Liver (tissue), 9 donors: Measurements from ENCODE around the gene LAG3. TPM values are rescaled to one million over a fixed set of nuclear protein-coding genes. Genes with fewer than 3 reads are reported as not detected.

Experiments used
- DNase-seq: peaks from one replicate; pipeline ENCODE4 v3.0.0-alpha.2; 2017; ENCODE audit warnings: low spot score
- H3K27ac ChIP-seq, 2 donors: one replicate each; pipeline ENCODE4 v1.7.0; 2013; ENCODE audit warnings: inconsistent platforms in 2 of 2, low read length in 2 of 2, control low read depth in 1 of 2, low read depth in 1 of 2, mild to moderate bottlenecking in 1 of 2
- H3K27me3 ChIP-seq, 4 donors: one replicate each; pipeline versions ENCODE4 v1.6.1 to v1.7.0; 2013; ENCODE audit warnings: low read length in 3 of 4, inconsistent platforms in 1 of 4, mild to moderate bottlenecking in 1 of 4, moderate library complexity in 1 of 4; ENCODE audit not compliant: control insufficient read depth in 4 of 4, insufficient read depth in 4 of 4
- H3K36me3 ChIP-seq, 4 donors: one replicate each; pipeline versions ENCODE4 v1.6.1 to v1.7.0; 2013; ENCODE audit warnings: low read length in 3 of 4, mild to moderate bottlenecking in 3 of 4, low read depth in 1 of 4, moderate library complexity in 1 of 4; ENCODE audit not compliant: control insufficient read depth in 4 of 4, insufficient read depth in 3 of 4
- H3K4me1 ChIP-seq, 4 donors: one replicate each; pipeline versions ENCODE4 v1.6.1 to v1.7.0; 2013; ENCODE audit warnings: low read length in 3 of 4, mild to moderate bottlenecking in 3 of 4, moderate library complexity in 1 of 4; ENCODE audit not compliant: control insufficient read depth in 4 of 4, insufficient read depth in 4 of 4
- H3K4me3 ChIP-seq, 3 donors: one replicate each; pipeline versions ENCODE4 v1.6.1 to v1.7.0; 2013; ENCODE audit warnings: low read length in 3 of 3, control low read depth in 1 of 3, low read depth in 1 of 3, mild to moderate bottlenecking in 1 of 3
- H3K9ac ChIP-seq, 2 donors: one replicate each; pipeline ENCODE4 v1.7.0; 2013; ENCODE audit warnings: low read length in 2 of 2, mild to moderate bottlenecking in 2 of 2, moderate library complexity in 2 of 2, control low read depth in 1 of 2, low read depth in 1 of 2
- H3K9me3 ChIP-seq, 4 donors: one replicate each; pipeline versions ENCODE4 v1.6.1 to v1.7.0; 2013; ENCODE audit warnings: low read length in 3 of 4; ENCODE audit not compliant: control insufficient read depth in 4 of 4
- ATF3 ChIP-seq: IDR thresholded peaks from 2 replicates; pipeline ENCODE4 v1.6.1; 2016; ENCODE audit warnings: antibody characterized with exemption
- CTCF ChIP-seq: fragments of 150-350 bp; IDR thresholded peaks from 2 replicates; pipeline ENCODE4 v1.5.1; 2017; ENCODE audit warnings: improper control_type of control experiment, low read depth, low read length; ENCODE audit not compliant: missing input control
- EGR1 ChIP-seq, 2 donors: IDR thresholded peaks; 2 replicates each; pipeline ENCODE4 v1.6.1; 2016 to 2018; ENCODE audit warnings: antibody characterized with exemption in 2 of 2, low read depth in 2 of 2
- FOXA1 ChIP-seq: IDR thresholded peaks from 2 replicates; pipeline ENCODE4 v1.6.1; 2016; ENCODE audit warnings: antibody characterized with exemption
- FOXA2 ChIP-seq: IDR thresholded peaks from 2 replicates; pipeline ENCODE4 v1.6.1; 2016; ENCODE audit warnings: antibody characterized with exemption
- GABPA ChIP-seq, 2 donors: IDR thresholded peaks in 1 of 2; conservative IDR thresholded peaks in 1 of 2; 2 replicates each; pipeline ENCODE4 v1.6.1; 2016; ENCODE audit warnings: antibody characterized with exemption in 2 of 2, mild to moderate bottlenecking in 1 of 2, moderate library complexity in 1 of 2
- HNF4A ChIP-seq, 2 donors: conservative IDR thresholded peaks; 2 replicates each; pipeline ENCODE4 v1.6.1; 2016; ENCODE audit warnings: antibody characterized with exemption in 2 of 2, mild to moderate bottlenecking in 2 of 2
- HNF4G ChIP-seq: IDR thresholded peaks from 2 replicates; pipeline ENCODE4 v1.6.1; 2016; ENCODE audit warnings: antibody characterized with exemption
- JUND ChIP-seq, 2 donors: IDR thresholded peaks; 2 replicates each; pipeline ENCODE4 v1.6.1; 2016; ENCODE audit warnings: antibody characterized with exemption in 2 of 2
- MAX ChIP-seq: IDR thresholded peaks from 2 replicates; pipeline ENCODE4 v1.6.1; 2016; ENCODE audit warnings: antibody characterized with exemption
- NR2F2 ChIP-seq: IDR thresholded peaks from 2 replicates; pipeline ENCODE4 v1.6.1; 2016; ENCODE audit warnings: antibody characterized with exemption
- RAD21 ChIP-seq, 2 donors: IDR thresholded peaks; 2 replicates each; pipeline ENCODE4 v1.6.1; 2016; ENCODE audit warnings: antibody characterized with exemption in 2 of 2, mild to moderate bottlenecking in 2 of 2
- RXRA ChIP-seq, 2 donors: IDR thresholded peaks; 2 replicates each; pipeline ENCODE4 v1.6.1; 2017 to 2018; ENCODE audit warnings: antibody characterized with exemption in 2 of 2, mild to moderate bottlenecking in 1 of 2
- SP1 ChIP-seq: IDR thresholded peaks from 2 replicates; pipeline ENCODE4 v1.6.1; 2018; ENCODE audit warnings: antibody characterized with exemption, mild to moderate bottlenecking
- TAF1 ChIP-seq: conservative IDR thresholded peaks from 2 replicates; pipeline ENCODE4 v1.6.1; 2016; ENCODE audit warnings: antibody characterized with exemption, mild to moderate bottlenecking
- YY1 ChIP-seq: IDR thresholded peaks from 2 replicates; pipeline ENCODE4 v1.6.1; 2016; ENCODE audit warnings: antibody characterized with exemption, mild to moderate bottlenecking
- ZBTB33 ChIP-seq: IDR thresholded peaks from 2 replicates; pipeline ENCODE4 v1.6.1; 2016; ENCODE audit warnings: antibody characterized with exemption
- WGBS: extraction: QIAGEN DNeasy Blood & Tissue Kit; methylation state at CpG from one replicate; pipeline ENCODE4 v1.1.7; 2013; 5-methylcytosine and 5-hydroxymethylcytosine counted together
- polyA plus RNA-seq, 2 donors: library from polyadenylated mRNA; stranded (reverse) in 1 of 2; unstranded in 1 of 2; fragments of 200-250 nt in 1 of 2; fragments of >200 nt in 1 of 2; fragmentation: Nextera tagmentation in 1 of 2; extraction: Ambion mirVana in 1 of 2; gene quantifications; one replicate each; pipeline versions ENCODE4 v1.2.1 to v1.2.3, GENCODE V29; 2013 to 2015
- total RNA-seq, 2 donors: library from RNA; depleted of rRNA; stranded (reverse); fragments of >200 nt; gene quantifications; one replicate each; pipeline ENCODE4 v1.2.3, GENCODE V29; 2014
- donor health status: healthy.
- donor health status: healthy.
- donor health status: healthy.
- donor health status: healthy.
- donor health status: healthy.

Gene LAG3
- total and polyA plus RNA-seq, 4 donors = 0.14 to 1.2 (median 0.47) TPM

- Histone ChIP-seq H3K36me3 (peaks cover 0 to 6% (median 4%) of the 10 kb centered on the region in 4 donors), H3K9me3 (no peaks in the 10 kb centered on the region), H3K4me3 (peak overlapping the region; percentile 84 to 97 (median 86)), H3K4me1 (peaks cover 14 to 69% (median 44%) of the 10 kb centered on the region in 4 donors), H3K27ac (peak overlapping the region; percentile 88 to 93), H3K27me3 (no peaks in the 10 kb centered on the region), H3K9ac (peak overlapping the region in 1 of 2 donors; percentile 40)
- DNase-seq = no peak
- WGBS = 30% methylated on average over 6 of the region's 6 CpGs
- no peak for TF ChIP-seq RAD21 (IDR thresholded peaks at IDR 0.05)
- no peak for TF ChIP-seq GABPA (IDR thresholded peaks at IDR 0.05 in 1 of 2, conservative IDR thresholded peaks at IDR 0.05 in 1 of 2)
- TF ChIP-seq CTCF = no peak
- no peak for TF ChIP-seq SP1
- no peak for TF ChIP-seq EGR1 (IDR thresholded peaks at IDR 0.05; ENCODE audit: low read depth in 2 of 2)
- no peak for TF ChIP-seq HNF4G
- TF ChIP-seq ATF3 = no peak
- no peak for TF ChIP-seq JUND (IDR thresholded peaks at IDR 0.05)
- no peak for TF ChIP-seq ZBTB33
- no peak for TF ChIP-seq HNF4A (conservative IDR thresholded peaks at IDR 0.05)
- no peak for TF ChIP-seq MAX
- TF ChIP-seq TAF1 = no peak
- no peak for TF ChIP-seq FOXA1
- TF ChIP-seq YY1 = no peak
Observed at GRCh38 chr12:6768437-6768914, 3.8 kb upstream of the LAG3 start.

GRCh38 chr12:6768990-6769389 lies 3.3 kb upstream of the LAG3 start:
- peak overlapping the region in 2 of 3 donors; percentile 84 to 86 for H3K4me3 ChIP-seq

More at GRCh38 chr12:6768990-6769389, 3.3 kb upstream of the LAG3 start:
- Histone ChIP-seq H3K9me3 (no peaks in the 10 kb centered on the region), H3K27ac (peak overlapping the region; percentile 88 to 93), H3K27me3 (no peaks in the 10 kb centered on the region), H3K9ac (peak overlapping the region in 1 of 2 donors; percentile 40), H3K4me1 (peaks cover 14 to 69% (median 41%) of the 10 kb centered on the region in 4 donors), H3K36me3 (peaks cover 0 to 6% (median 4%) of the 10 kb centered on the region in 4 donors)
- no peak for TF ChIP-seq JUND (IDR thresholded peaks at IDR 0.05)
- TF ChIP-seq RXRA (IDR thresholded peaks at IDR 0.05) = no peak
- no peak for TF ChIP-seq NR2F2
- no peak for TF ChIP-seq EGR1 (IDR thresholded peaks at IDR 0.05; ENCODE audit: low read depth in 2 of 2)
- no peak for TF ChIP-seq FOXA2
- no peak for TF ChIP-seq CTCF
- no peak for TF ChIP-seq FOXA1
- no peak for TF ChIP-seq ZBTB33
- no peak for TF ChIP-seq HNF4G
- no peak for TF ChIP-seq SP1
- 43% methylated on average over 6 of the region's 6 CpGs for WGBS
- DNase-seq = no peak
